Astrocyte (in vitro differentiated cells and primary cell): ENCODE measurements around the gene MCCC1. TPM values are rescaled to one million over a fixed set of nuclear protein-coding genes. Genes with fewer than 3 reads are reported as not detected.
A peak's percentile ranks its signal among the peaks of the same experiment; 100 is the strongest.

Experiments
- DNase-seq: peaks from one replicate; pipeline ENCODE4 v3.0.0-alpha.2; 2010; ENCODE audit warnings: low read depth
- FAIRE-seq: peaks from 2 replicates; lab custom pipeline; 2011; peaks lifted over from hg19 to GRCh38; lab: Jason Lieb, UNC
- H2AFZ ChIP-seq: 2 replicates; pipeline ENCODE4 v1.6.0; 2012; ENCODE audit warnings: low read depth, low read length, inconsistent platforms
- H3K27ac ChIP-seq: 2 replicates; pipeline ENCODE4 v1.5.1; 2011; ENCODE audit warnings: low read depth, low read length, inconsistent platforms
- H3K27me3 ChIP-seq: 2 replicates; pipeline ENCODE4 v1.6.0; 2011; ENCODE audit warnings: low read length, inconsistent platforms; ENCODE audit not compliant: insufficient read depth
- H3K36me3 ChIP-seq: 2 replicates; pipeline ENCODE4 v1.5.1; 2011; ENCODE audit warnings: low read length, inconsistent platforms; ENCODE audit not compliant: insufficient read depth
- H3K4me1 ChIP-seq: 2 replicates; pipeline ENCODE4 v1.5.1; 2011; ENCODE audit warnings: low read length, inconsistent platforms; ENCODE audit not compliant: insufficient read depth
- H3K4me2 ChIP-seq: 2 replicates; pipeline ENCODE4 v1.6.0; 2012; ENCODE audit warnings: low read length, inconsistent platforms
- H3K4me3 ChIP-seq: 2 replicates; pipeline ENCODE4 v1.5.1; 2011; ENCODE audit warnings: low read depth, mild to moderate bottlenecking, low read length, inconsistent platforms; ENCODE audit not compliant: insufficient read depth
- H3K79me2 ChIP-seq: 2 replicates; pipeline ENCODE4 v1.6.0; 2012; ENCODE audit warnings: mild to moderate bottlenecking, low read length, inconsistent platforms; ENCODE audit not compliant: insufficient read depth
- H3K9ac ChIP-seq: 2 replicates; pipeline ENCODE4 v1.6.0; 2012; ENCODE audit warnings: mild to moderate bottlenecking, low read length, inconsistent platforms
- H3K9me3 ChIP-seq: 2 replicates; pipeline ENCODE4 v1.5.1; 2012; ENCODE audit warnings: low read depth, mild to moderate bottlenecking, low read length, inconsistent platforms; ENCODE audit not compliant: insufficient read depth
- H4K20me1 ChIP-seq: 2 replicates; pipeline ENCODE4 v1.6.0; 2012; ENCODE audit warnings: low read length, inconsistent platforms; ENCODE audit not compliant: insufficient read depth
- H3K27ac Mint-ChIP-seq: one replicate; pipeline ENCODE4 v1.8.0; 2021; ENCODE audit warnings: mild to moderate bottlenecking, mixed read lengths; ENCODE audit not compliant: unreplicated experiment
- H3K27me3 Mint-ChIP-seq: one replicate; pipeline ENCODE4 v1.8.0; 2021; ENCODE audit warnings: low read depth, mixed read lengths; ENCODE audit not compliant: unreplicated experiment
- H3K36me3 Mint-ChIP-seq: one replicate; pipeline ENCODE4 v1.8.0; 2021; ENCODE audit warnings: low read depth, mixed read lengths; ENCODE audit not compliant: unreplicated experiment
- H3K4me1 Mint-ChIP-seq: one replicate; pipeline ENCODE4 v1.8.0; 2021; ENCODE audit warnings: low read depth, mixed read lengths; ENCODE audit not compliant: unreplicated experiment
- H3K4me3 Mint-ChIP-seq: one replicate; pipeline ENCODE4 v1.8.0; 2021; ENCODE audit warnings: mild to moderate bottlenecking, moderate library complexity, mixed read lengths; ENCODE audit not compliant: unreplicated experiment
- H3K9me3 Mint-ChIP-seq: one replicate; pipeline ENCODE4 v1.8.0; 2021; ENCODE audit warnings: mild to moderate bottlenecking, mixed read lengths; ENCODE audit not compliant: unreplicated experiment
- CTCF ChIP-seq: IDR thresholded peaks from 2 replicates; pipeline ENCODE4 v1.5.1; 2011; ENCODE audit warnings: low read depth, mild to moderate bottlenecking, inconsistent platforms, low read length, moderate library complexity; ENCODE audit not compliant: insufficient read depth
- EZH2 ChIP-seq: IDR thresholded peaks from 2 replicates; pipeline ENCODE4 v1.6.1; 2012; ENCODE audit warnings: mild to moderate bottlenecking, low read length, inconsistent platforms; ENCODE audit not compliant: insufficient read depth
- total RNA-seq: library from RNA; stranded (reverse); gene quantifications from 2 replicates; pipeline ENCODE4 v1.2.1, GENCODE V29; 2021

The MCCC1 gene
- total RNA-seq, 1 donor from 2014 or later = 13.4 TPM

DNA sequence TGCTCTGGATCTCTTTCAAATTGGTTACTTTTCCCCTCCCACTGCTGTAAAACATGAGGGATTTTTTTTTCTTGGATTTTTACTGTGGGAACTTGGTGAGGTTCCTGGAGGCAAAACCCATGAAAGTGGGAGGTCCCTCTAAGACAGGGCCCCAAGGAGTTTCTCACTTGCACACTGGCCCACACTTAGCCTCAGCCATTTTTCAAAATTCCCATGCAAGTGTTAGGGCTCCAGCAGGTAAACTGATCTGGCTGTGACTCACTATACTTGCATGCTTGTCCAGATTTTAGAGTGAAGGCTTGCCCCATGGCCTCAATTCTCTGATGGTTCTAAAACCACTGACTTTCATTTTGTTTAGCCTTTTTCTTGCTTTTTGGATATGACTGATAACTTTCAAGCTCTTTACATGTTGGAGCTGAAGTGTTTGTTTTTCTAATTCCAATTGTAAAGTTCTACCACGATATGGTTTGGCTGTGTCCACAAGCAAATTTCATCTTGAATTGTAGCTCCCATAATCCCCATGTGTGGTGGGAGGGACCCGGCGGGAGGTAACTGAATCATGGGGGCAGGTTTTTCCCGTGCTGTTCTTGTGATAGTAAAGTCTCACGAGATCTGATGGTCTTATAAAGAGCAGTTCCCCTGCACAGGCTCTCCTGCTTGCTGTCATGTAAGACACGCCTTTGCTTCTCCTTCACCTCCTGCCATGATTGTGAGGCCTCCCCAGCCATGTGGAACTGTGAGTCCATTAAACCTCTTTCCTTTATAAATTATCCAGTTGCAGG is 37.7 kb downstream of the MCCC1 start:
- Histone ChIP-seq H2AFZ (no peak overlapping the region), H3K4me3 (no peak overlapping the region), H3K27ac (no peak overlapping the region), H3K4me1 (no peaks in the 10 kb centered on the region), H3K9me3 (no peaks in the 10 kb centered on the region), H3K79me2 (no peaks in the 10 kb centered on the region), H4K20me1 (no peaks in the 10 kb centered on the region), H3K36me3 (no peaks in the 10 kb centered on the region), H3K4me2 (no peak overlapping the region), H3K27me3 (no peaks in the 10 kb centered on the region), H3K9ac (no peak overlapping the region)
- no peak overlapping the region for H3K4me3 Mint-ChIP-seq
- DNase-seq (peak; percentile 36), FAIRE-seq (no peak)
- H3K9me3 Mint-ChIP-seq = no peaks in the 10 kb centered on the region
- no peak overlapping the region for H3K27ac Mint-ChIP-seq
- peaks cover 5% of the 10 kb centered on the region for H3K4me1 Mint-ChIP-seq
- peaks cover 18% of the 10 kb centered on the region for H3K36me3 Mint-ChIP-seq
- TF ChIP-seq CTCF (no peak), EZH2 (no peak)
- no peaks in the 10 kb centered on the region for H3K27me3 Mint-ChIP-seq

DNA sequence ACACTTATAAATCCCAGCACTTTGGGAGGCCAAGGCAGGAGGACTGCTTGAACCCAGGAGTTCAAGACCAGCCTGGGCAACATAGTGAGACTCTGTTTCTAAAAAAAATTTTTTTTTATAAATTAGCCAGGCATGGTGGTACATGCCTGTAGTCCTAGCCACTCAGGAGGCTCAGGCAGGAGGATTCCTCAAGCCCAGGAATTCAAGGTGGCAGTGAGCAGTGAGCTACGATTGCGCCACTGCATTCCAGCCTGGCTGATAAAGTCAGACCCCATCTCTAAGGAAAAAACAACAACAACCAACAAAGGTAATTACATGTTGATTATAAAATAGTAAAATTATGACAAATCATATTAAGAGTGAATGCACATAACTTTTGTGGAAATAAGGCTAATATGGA is 40.9 kb downstream of the MCCC1 start:
- Mint-ChIP-seq H3K36me3 (peaks cover 5% of the 10 kb centered on the region), H3K27ac (no peak overlapping the region), H3K27me3 (no peaks in the 10 kb centered on the region), H3K4me1 (peaks cover 5% of the 10 kb centered on the region), H3K9me3 (no peaks in the 10 kb centered on the region), H3K4me3 (no peak overlapping the region)
- FAIRE-seq (no peak), DNase-seq (no peak)
- Histone ChIP-seq H3K27ac (no peak overlapping the region), H2AFZ (no peak overlapping the region), H3K9me3 (no peaks in the 10 kb centered on the region), H3K27me3 (no peaks in the 10 kb centered on the region), H4K20me1 (no peaks in the 10 kb centered on the region), H3K79me2 (no peaks in the 10 kb centered on the region), H3K9ac (no peak overlapping the region), H3K4me1 (no peaks in the 10 kb centered on the region), H3K36me3 (no peaks in the 10 kb centered on the region), H3K4me3 (no peak overlapping the region), H3K4me2 (no peak overlapping the region)
- TF ChIP-seq CTCF (no peak), EZH2 (no peak)

DNA sequence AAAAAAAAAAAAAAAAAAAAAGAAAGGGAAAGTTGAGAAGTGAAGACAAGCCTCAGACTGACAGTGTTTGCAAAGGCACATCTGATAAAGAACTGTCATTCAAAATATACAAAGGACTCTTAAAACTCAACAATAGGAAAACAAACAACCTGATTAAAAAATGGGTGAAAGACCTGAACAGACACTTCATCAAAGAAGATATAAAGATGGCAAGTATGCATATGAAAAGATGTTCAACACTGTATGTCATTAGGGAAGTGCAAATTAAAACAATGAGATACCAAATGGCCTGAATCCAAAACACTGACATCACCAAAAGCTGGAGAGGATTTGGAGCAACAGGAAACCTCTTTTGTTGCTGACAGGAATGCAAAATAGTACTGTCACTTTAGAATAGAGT is 48.6 kb downstream of the MCCC1 start:
- Mint-ChIP-seq H3K4me3 (no peak overlapping the region), H3K27me3 (no peaks in the 10 kb centered on the region), H3K9me3 (no peaks in the 10 kb centered on the region), H3K36me3 (peaks cover 17% of the 10 kb centered on the region), H3K27ac (no peak overlapping the region), H3K4me1 (no peaks in the 10 kb centered on the region)
- Histone ChIP-seq H3K4me1 (no peaks in the 10 kb centered on the region), H3K4me2 (no peak overlapping the region), H3K4me3 (no peak overlapping the region), H4K20me1 (no peaks in the 10 kb centered on the region), H3K9ac (no peak overlapping the region), H3K27ac (no peak overlapping the region), H3K9me3 (peaks cover 4% of the 10 kb centered on the region), H3K27me3 (no peaks in the 10 kb centered on the region), H3K36me3 (no peaks in the 10 kb centered on the region), H2AFZ (no peak overlapping the region), H3K79me2 (no peaks in the 10 kb centered on the region)
- DNase-seq = no peak
- TF ChIP-seq CTCF (no peak), EZH2 (no peak)
- FAIRE-seq = no peak
